ENCODE data around the gene NSD1.

NSD1 gene

GRCh38 chr5:177204281-177204680 lies 70.7 kb downstream of the NSD1 start:
- Histone ChIP-seq H3K27me3 (ENCODE audit: control insufficient read depth, insufficient read depth, low read length) (no peaks in the 10 kb centered on the region), H3K4me3 (ENCODE audit: low read length) (no peak overlapping the region), H3K4me1 (ENCODE audit: control insufficient read depth, insufficient read depth, low read length) (no peaks in the 10 kb centered on the region), H3K27ac (ENCODE audit: low read depth, low read length) (no peak overlapping the region), H3K9ac (ENCODE audit: low read length) (no peak overlapping the region), H3K36me3 (ENCODE audit: control insufficient read depth, insufficient read depth, low read length) (peaks cover 11% of the 10 kb centered on the region)

GRCh38 chr5:177209610-177210009 lies 76.0 kb downstream of the NSD1 start:
- Histone ChIP-seq H3K4me1 (ENCODE audit: control insufficient read depth, insufficient read depth, low read length) (no peaks in the 10 kb centered on the region), H3K27ac (ENCODE audit: low read depth, low read length) (no peak overlapping the region), H3K27me3 (ENCODE audit: control insufficient read depth, insufficient read depth, low read length) (no peaks in the 10 kb centered on the region), H3K36me3 (ENCODE audit: control insufficient read depth, insufficient read depth, low read length) (peaks cover 25% of the 10 kb centered on the region), H3K4me3 (ENCODE audit: low read length) (no peak overlapping the region), H3K9ac (ENCODE audit: low read length) (no peak overlapping the region)

GRCh38 chr5:177212242-177212641 lies 78.7 kb downstream of the NSD1 start:
- H3K27ac ChIP-seq (ENCODE audit: low read depth, low read length): no peak overlapping the region
- H3K4me1 ChIP-seq (ENCODE audit: control insufficient read depth, insufficient read depth, low read length): no peaks in the 10 kb centered on the region
- no peak overlapping the region for H3K4me3 ChIP-seq (ENCODE audit: low read length)
- H3K36me3 ChIP-seq (ENCODE audit: control insufficient read depth, insufficient read depth, low read length): peaks cover 25% of the 10 kb centered on the region
- no peak overlapping the region for H3K9ac ChIP-seq (ENCODE audit: low read length)
- H3K27me3 ChIP-seq (ENCODE audit: control insufficient read depth, insufficient read depth, low read length): no peaks in the 10 kb centered on the region

- H3K27ac ChIP-seq (ENCODE audit: low read depth, low read length): no peak overlapping the region
- H3K27me3 ChIP-seq (ENCODE audit: control insufficient read depth, insufficient read depth, low read length): no peaks in the 10 kb centered on the region
- no peaks in the 10 kb centered on the region for H3K4me1 ChIP-seq (ENCODE audit: control insufficient read depth, insufficient read depth, low read length)
- no peaks in the 10 kb centered on the region for H3K36me3 ChIP-seq (ENCODE audit: control insufficient read depth, insufficient read depth, low read length)
- H3K9ac ChIP-seq (ENCODE audit: low read length): no peak overlapping the region
- H3K4me3 ChIP-seq (ENCODE audit: low read length): no peak overlapping the region
Observed at GRCh38 chr5:177220576-177220975, 87.0 kb downstream of the NSD1 start.

- H3K9ac ChIP-seq (ENCODE audit: low read length): no peak overlapping the region
- H3K27me3 ChIP-seq (ENCODE audit: control insufficient read depth, insufficient read depth, low read length): no peaks in the 10 kb centered on the region
- H3K4me3 ChIP-seq (ENCODE audit: low read length): no peak overlapping the region
- no peaks in the 10 kb centered on the region for H3K4me1 ChIP-seq (ENCODE audit: control insufficient read depth, insufficient read depth, low read length)
- H3K36me3 ChIP-seq (ENCODE audit: control insufficient read depth, insufficient read depth, low read length): no peaks in the 10 kb centered on the region
- H3K27ac ChIP-seq (ENCODE audit: low read depth, low read length): no peak overlapping the region
Observed at GRCh38 chr5:177222269-177222668, 88.7 kb downstream of the NSD1 start.

GRCh38 chr5:177225798-177226197 lies 92.2 kb downstream of the NSD1 start:
- H3K4me1 ChIP-seq (ENCODE audit: control insufficient read depth, insufficient read depth, low read length): no peaks in the 10 kb centered on the region
- H3K27ac ChIP-seq (ENCODE audit: low read depth, low read length): no peak overlapping the region
- no peak overlapping the region for H3K9ac ChIP-seq (ENCODE audit: low read length)
- H3K4me3 ChIP-seq (ENCODE audit: low read length): no peak overlapping the region
- no peaks in the 10 kb centered on the region for H3K27me3 ChIP-seq (ENCODE audit: control insufficient read depth, insufficient read depth, low read length)
- no peaks in the 10 kb centered on the region for H3K36me3 ChIP-seq (ENCODE audit: control insufficient read depth, insufficient read depth, low read length)

- H3K27ac ChIP-seq (ENCODE audit: low read depth, low read length): no peak overlapping the region
- H3K4me1 ChIP-seq (ENCODE audit: control insufficient read depth, insufficient read depth, low read length): no peaks in the 10 kb centered on the region
- no peaks in the 10 kb centered on the region for H3K36me3 ChIP-seq (ENCODE audit: control insufficient read depth, insufficient read depth, low read length)
- no peak overlapping the region for H3K9ac ChIP-seq (ENCODE audit: low read length)
- H3K27me3 ChIP-seq (ENCODE audit: control insufficient read depth, insufficient read depth, low read length): no peaks in the 10 kb centered on the region
- H3K4me3 ChIP-seq (ENCODE audit: low read length): no peak overlapping the region
Observed at GRCh38 chr5:177226860-177227259, 93.3 kb downstream of the NSD1 start.

- no peak overlapping the region for H3K4me3 ChIP-seq (ENCODE audit: low read length)
- H3K4me1 ChIP-seq (ENCODE audit: control insufficient read depth, insufficient read depth, low read length): peaks cover 10% of the 10 kb centered on the region
- H3K9ac ChIP-seq (ENCODE audit: low read length): no peak overlapping the region
- H3K36me3 ChIP-seq (ENCODE audit: control insufficient read depth, insufficient read depth, low read length): no peaks in the 10 kb centered on the region
- no peaks in the 10 kb centered on the region for H3K27me3 ChIP-seq (ENCODE audit: control insufficient read depth, insufficient read depth, low read length)
- no peak overlapping the region for H3K27ac ChIP-seq (ENCODE audit: low read depth, low read length)
Observed at GRCh38 chr5:177228751-177229150, 95.2 kb downstream of the NSD1 start.

GRCh38 chr5:177230660-177231059 lies 97.1 kb downstream of the NSD1 start:
- Histone ChIP-seq H3K9ac (ENCODE audit: low read length) (no peak overlapping the region), H3K4me1 (ENCODE audit: control insufficient read depth, insufficient read depth, low read length) (peaks cover 11% of the 10 kb centered on the region), H3K27me3 (ENCODE audit: control insufficient read depth, insufficient read depth, low read length) (no peaks in the 10 kb centered on the region), H3K4me3 (ENCODE audit: low read length) (no peak overlapping the region), H3K27ac (ENCODE audit: low read depth, low read length) (no peak overlapping the region), H3K36me3 (ENCODE audit: control insufficient read depth, insufficient read depth, low read length) (peaks cover under 1% of the 10 kb centered on the region)

GRCh38 chr5:177231479-177232250 lies 98.1 kb downstream of the NSD1 start:
- Histone ChIP-seq H3K27ac (ENCODE audit: low read depth, low read length) (no peak overlapping the region), H3K4me1 (ENCODE audit: control insufficient read depth, insufficient read depth, low read length) (peaks cover 11% of the 10 kb centered on the region), H3K4me3 (ENCODE audit: low read length) (no peak overlapping the region), H3K9ac (ENCODE audit: low read length) (no peak overlapping the region), H3K36me3 (ENCODE audit: control insufficient read depth, insufficient read depth, low read length) (peaks cover 2% of the 10 kb centered on the region), H3K27me3 (ENCODE audit: control insufficient read depth, insufficient read depth, low read length) (no peaks in the 10 kb centered on the region)

GRCh38 chr5:177232358-177232757 lies 98.8 kb downstream of the NSD1 start:
- Histone ChIP-seq H3K4me1 (ENCODE audit: control insufficient read depth, insufficient read depth, low read length) (peaks cover 11% of the 10 kb centered on the region), H3K36me3 (ENCODE audit: control insufficient read depth, insufficient read depth, low read length) (peaks cover 2% of the 10 kb centered on the region), H3K27me3 (ENCODE audit: control insufficient read depth, insufficient read depth, low read length) (no peaks in the 10 kb centered on the region), H3K9ac (ENCODE audit: low read length) (no peak overlapping the region), H3K27ac (ENCODE audit: low read depth, low read length) (no peak overlapping the region), H3K4me3 (ENCODE audit: low read length) (no peak overlapping the region)

GRCh38 chr5:177232761-177233160 lies 99.2 kb downstream of the NSD1 start:
- Histone ChIP-seq H3K27ac (ENCODE audit: low read depth, low read length) (no peak overlapping the region), H3K4me1 (ENCODE audit: control insufficient read depth, insufficient read depth, low read length) (peaks cover 11% of the 10 kb centered on the region), H3K27me3 (ENCODE audit: control insufficient read depth, insufficient read depth, low read length) (no peaks in the 10 kb centered on the region), H3K4me3 (ENCODE audit: low read length) (no peak overlapping the region), H3K36me3 (ENCODE audit: control insufficient read depth, insufficient read depth, low read length) (peaks cover 2% of the 10 kb centered on the region), H3K9ac (ENCODE audit: low read length) (no peak overlapping the region)

- Histone ChIP-seq H3K9ac (ENCODE audit: low read length) (no peak overlapping the region), H3K36me3 (ENCODE audit: control insufficient read depth, insufficient read depth, low read length) (peaks cover 5% of the 10 kb centered on the region), H3K4me1 (ENCODE audit: control insufficient read depth, insufficient read depth, low read length) (peaks cover 11% of the 10 kb centered on the region), H3K27ac (ENCODE audit: low read depth, low read length) (no peak overlapping the region), H3K27me3 (ENCODE audit: control insufficient read depth, insufficient read depth, low read length) (no peaks in the 10 kb centered on the region), H3K4me3 (ENCODE audit: low read length) (no peak overlapping the region)
Observed at GRCh38 chr5:177233206-177233605, 99.6 kb downstream of the NSD1 start.

All from rectal smooth muscle tissue (tissue), 1 donor.